ENCODE results near the gene SYT15.
"Not testable (repeated sequence)": the region's sequence is repeated elsewhere in the genome, so short reads cannot be mapped to it uniquely, and the experiment has no call there.

- TF ChIP-seq POLR2A (IDR thresholded peaks at IDR 0.05; ENCODE audit: low read depth, low read length); POLR2AphosphoS5 (IDR thresholded peaks at IDR 0.05; ENCODE audit: low read depth, low read length); TAF1 (IDR thresholded peaks at IDR 0.05; ENCODE audit: borderline replicate concordance, low read depth, low read length): not testable (repeated sequence)
Observed at GRCh38 chr10:46597616-46598246, 18.8 kb downstream of the SYT15 start.

All from GM12892 (cell line).